ENCODE results near the gene TRIM51.

- TF ChIP-seq EZH2 (IDR thresholded peaks at IDR 0.05; ENCODE audit: borderline replicate concordance, low read depth, low read length, poor library complexity, severe bottlenecking): no peak
- TF ChIP-seq, protein P1, sequence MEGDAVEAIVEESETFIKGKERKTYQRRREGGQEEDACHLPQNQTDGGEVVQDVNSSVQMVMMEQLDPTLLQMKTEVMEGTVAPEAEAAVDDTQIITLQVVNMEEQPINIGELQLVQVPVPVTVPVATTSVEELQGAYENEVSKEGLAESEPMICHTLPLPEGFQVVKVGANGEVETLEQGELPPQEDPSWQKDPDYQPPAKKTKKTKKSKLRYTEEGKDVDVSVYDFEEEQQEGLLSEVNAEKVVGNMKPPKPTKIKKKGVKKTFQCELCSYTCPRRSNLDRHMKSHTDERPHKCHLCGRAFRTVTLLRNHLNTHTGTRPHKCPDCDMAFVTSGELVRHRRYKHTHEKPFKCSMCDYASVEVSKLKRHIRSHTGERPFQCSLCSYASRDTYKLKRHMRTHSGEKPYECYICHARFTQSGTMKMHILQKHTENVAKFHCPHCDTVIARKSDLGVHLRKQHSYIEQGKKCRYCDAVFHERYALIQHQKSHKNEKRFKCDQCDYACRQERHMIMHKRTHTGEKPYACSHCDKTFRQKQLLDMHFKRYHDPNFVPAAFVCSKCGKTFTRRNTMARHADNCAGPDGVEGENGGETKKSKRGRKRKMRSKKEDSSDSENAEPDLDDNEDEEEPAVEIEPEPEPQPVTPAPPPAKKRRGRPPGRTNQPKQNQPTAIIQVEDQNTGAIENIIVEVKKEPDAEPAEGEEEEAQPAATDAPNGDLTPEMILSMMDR (conservative IDR thresholded peaks at IDR 0.05; ENCODE audit: low read depth, low read length): no peak
Measured at GRCh38 chr11:55914482-55914881, 31.4 kb downstream of the TRIM51 start, which contains the start of gene OR5W2.
